Stomach (tissue), 9 donors: ENCODE measurements around the gene NRF1. TPM values are rescaled to one million over a fixed set of nuclear protein-coding genes. Genes with fewer than 3 reads are reported as not detected.

Source experiments
- DNase-seq, 2 donors: peaks; one replicate each; pipeline versions ENCODE4 v3.0.0 to v3.0.0-alpha.2; 2013 to 2019
- H3K27ac ChIP-seq, 5 donors: fragments of 200-600 bp in 4 of 5; sonication (generic) in 4 of 5; one replicate each; pipeline ENCODE4 v1.5.1; 2013 to 2019; ENCODE audit warnings: mild to moderate bottlenecking in 1 of 5, moderate library complexity in 1 of 5
- H3K27me3 ChIP-seq, 3 donors: fragments of 200-600 bp; sonication (generic); one replicate each; pipeline ENCODE4 v1.5.1; 2017 to 2019; ENCODE audit warnings: mixed run types in 1 of 3
- H3K36me3 ChIP-seq, 4 donors: fragments of 200-600 bp; sonication (generic); 1 replicate in 3 of 4; 2 replicates in 1 of 4; pipeline ENCODE4 v1.5.1; 2016 to 2019
- H3K4me1 ChIP-seq, 4 donors: fragments of 200-600 bp; sonication (generic); one replicate each; pipeline ENCODE4 v1.5.1; 2016 to 2019
- H3K4me3 ChIP-seq, 4 donors: fragments of 200-600 bp; sonication (generic) in 3 of 4; one replicate each; pipeline ENCODE4 v1.5.1; 2016 to 2019; ENCODE audit warnings: mild to moderate bottlenecking in 1 of 4
- H3K9me3 ChIP-seq, 4 donors: fragments of 200-600 bp; sonication (generic); one replicate each; pipeline ENCODE4 v1.5.1; 2016 to 2019
- EP300 ChIP-seq: sonication (generic); formaldehyde crosslinking; IDR thresholded peaks from one replicate; pipeline ENCODE4 v1.6.1; 2017; ENCODE audit warnings: antibody characterized with exemption
- POLR2A ChIP-seq, 4 donors: fragments of 450-650 bp; IDR thresholded peaks; one replicate each; pipeline ENCODE4 v1.6.1; 2016; ENCODE audit warnings: antibody characterized with exemption in 4 of 4, control low read depth in 2 of 4, mild to moderate bottlenecking in 1 of 4, moderate library complexity in 1 of 4
- POLR2AphosphoS5 ChIP-seq, 3 donors: sonication (generic); formaldehyde crosslinking; IDR thresholded peaks; one replicate each; pipeline ENCODE4 v1.6.1; 2016; ENCODE audit warnings: antibody characterized with exemption in 3 of 3
- WGBS, 5 donors: extraction: QIAGEN DNeasy Blood & Tissue Kit in 3 of 5; methylation state at CpG; one replicate each; pipeline versions ENCODE4 v1.1.5 to v1.1.7; 2013 to 2018; 5-methylcytosine and 5-hydroxymethylcytosine counted together
- intact Hi-C: fragments of 100-400 bp; cut with DNase I; formaldehyde crosslinking; loops from one replicate; pipeline ENCODE4 v1.15.1; 2023; ENCODE audit warnings: low total_unique reads
- polyA plus RNA-seq, 3 donors: library from polyadenylated mRNA; stranded (reverse); fragments of 200-250 nt; gene quantifications; one replicate each; pipeline ENCODE4 v1.2.3, GENCODE V29; 2013
- total RNA-seq, 5 donors: library from RNA; depleted of rRNA; stranded (reverse); fragments of >200 nt; gene quantifications; one replicate each; pipeline versions ENCODE4 v1.1.0 to v1.2.3, GENCODE V29; 2014 to 2016
- TF ChIP-seq, protein P1 (sequence below), 7 experiments: fragments of 450-650 bp in 4 of 7; fragments of 200-600 bp in 3 of 7; sonication (generic) in 3 of 7; IDR thresholded peaks; one replicate each; pipeline ENCODE4 v1.5.1; 2016 to 2019; ENCODE audit warnings: antibody characterized with exemption in 7 of 7, control low read depth in 2 of 7, mild to moderate bottlenecking in 1 of 7
- donor health status: healthy with polysubstance abuse.
- donor health status: Bipolar disorder and iron deficiency.
- donor health status: healthy.

NRF1 gene
- total and polyA plus RNA-seq, 8 donors, result 3.2 to 58.3 (median 10.1) TPM

DNA sequence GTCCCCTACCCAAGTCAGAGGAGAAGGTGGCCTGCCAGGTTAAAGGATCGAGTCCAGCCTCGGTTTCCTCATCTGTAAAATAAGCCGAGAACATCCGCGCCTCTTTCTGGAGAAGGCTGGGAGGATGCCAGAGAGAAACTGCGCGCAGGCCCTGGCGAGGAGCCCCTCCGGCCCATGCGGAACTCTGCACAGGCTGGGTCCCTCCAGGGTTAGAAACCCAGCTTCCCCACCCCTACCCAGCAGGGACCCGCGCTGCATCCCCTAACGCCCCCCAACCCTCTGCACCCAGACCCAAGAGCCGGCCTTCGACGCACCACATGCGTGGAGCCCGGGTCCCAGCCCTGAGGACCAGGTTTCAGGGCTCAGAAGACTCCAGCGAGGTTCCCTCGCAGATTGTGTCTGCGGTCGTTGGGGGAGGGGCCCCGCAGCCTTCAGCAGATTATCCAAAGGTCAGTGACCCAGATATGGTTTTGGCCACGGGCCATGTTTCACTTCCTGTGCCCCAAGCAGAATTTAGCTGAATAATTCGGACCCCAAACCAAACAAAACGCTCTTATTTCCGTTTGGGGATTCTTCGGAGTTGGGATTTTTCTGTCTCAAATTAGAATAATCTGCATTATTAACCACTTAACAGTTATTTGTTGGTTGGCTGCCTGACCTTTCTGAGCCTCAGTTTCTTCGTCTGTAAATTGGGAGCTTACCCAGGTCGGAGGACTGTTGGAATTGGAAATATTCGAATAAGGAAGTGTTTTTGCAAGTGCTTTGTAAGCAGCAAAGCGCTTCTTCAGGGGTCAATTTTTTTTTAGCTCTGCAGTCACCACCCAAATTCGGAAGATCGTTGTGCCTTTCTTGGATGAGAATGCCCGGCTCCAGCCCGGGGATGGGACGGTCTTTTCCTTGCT is 173.5 kb downstream of the NRF1 start:
- Histone ChIP-seq H3K9me3 (no peaks in the 10 kb centered on the region), H3K36me3 (no peaks in the 10 kb centered on the region), H3K4me3 (peak overlapping the region in 2 of 4 donors; percentile 7 to 27), H3K27me3 (peaks cover 45 to 100% (median 74%) of the 10 kb centered on the region in 3 donors), H3K27ac (no peak overlapping the region), H3K4me1 (peaks cover 51 to 60% (median 57%) of the 10 kb centered on the region in 4 donors)
- intact Hi-C loops, result no loop called here
- TF ChIP-seq POLR2A (IDR thresholded peaks at IDR 0.05) (no peak), EP300 (no peak), POLR2AphosphoS5 (IDR thresholded peaks at IDR 0.05) (no peak)
- TF ChIP-seq, protein P1, sequence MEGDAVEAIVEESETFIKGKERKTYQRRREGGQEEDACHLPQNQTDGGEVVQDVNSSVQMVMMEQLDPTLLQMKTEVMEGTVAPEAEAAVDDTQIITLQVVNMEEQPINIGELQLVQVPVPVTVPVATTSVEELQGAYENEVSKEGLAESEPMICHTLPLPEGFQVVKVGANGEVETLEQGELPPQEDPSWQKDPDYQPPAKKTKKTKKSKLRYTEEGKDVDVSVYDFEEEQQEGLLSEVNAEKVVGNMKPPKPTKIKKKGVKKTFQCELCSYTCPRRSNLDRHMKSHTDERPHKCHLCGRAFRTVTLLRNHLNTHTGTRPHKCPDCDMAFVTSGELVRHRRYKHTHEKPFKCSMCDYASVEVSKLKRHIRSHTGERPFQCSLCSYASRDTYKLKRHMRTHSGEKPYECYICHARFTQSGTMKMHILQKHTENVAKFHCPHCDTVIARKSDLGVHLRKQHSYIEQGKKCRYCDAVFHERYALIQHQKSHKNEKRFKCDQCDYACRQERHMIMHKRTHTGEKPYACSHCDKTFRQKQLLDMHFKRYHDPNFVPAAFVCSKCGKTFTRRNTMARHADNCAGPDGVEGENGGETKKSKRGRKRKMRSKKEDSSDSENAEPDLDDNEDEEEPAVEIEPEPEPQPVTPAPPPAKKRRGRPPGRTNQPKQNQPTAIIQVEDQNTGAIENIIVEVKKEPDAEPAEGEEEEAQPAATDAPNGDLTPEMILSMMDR (IDR thresholded peaks at IDR 0.05), result no peak
- peak; percentile 35 to 44 for DNase-seq
- WGBS, 5 donors, result 5 to 9% (median 6%) methylated on average over 23 to 37 of the region's 37 CpGs

DNA sequence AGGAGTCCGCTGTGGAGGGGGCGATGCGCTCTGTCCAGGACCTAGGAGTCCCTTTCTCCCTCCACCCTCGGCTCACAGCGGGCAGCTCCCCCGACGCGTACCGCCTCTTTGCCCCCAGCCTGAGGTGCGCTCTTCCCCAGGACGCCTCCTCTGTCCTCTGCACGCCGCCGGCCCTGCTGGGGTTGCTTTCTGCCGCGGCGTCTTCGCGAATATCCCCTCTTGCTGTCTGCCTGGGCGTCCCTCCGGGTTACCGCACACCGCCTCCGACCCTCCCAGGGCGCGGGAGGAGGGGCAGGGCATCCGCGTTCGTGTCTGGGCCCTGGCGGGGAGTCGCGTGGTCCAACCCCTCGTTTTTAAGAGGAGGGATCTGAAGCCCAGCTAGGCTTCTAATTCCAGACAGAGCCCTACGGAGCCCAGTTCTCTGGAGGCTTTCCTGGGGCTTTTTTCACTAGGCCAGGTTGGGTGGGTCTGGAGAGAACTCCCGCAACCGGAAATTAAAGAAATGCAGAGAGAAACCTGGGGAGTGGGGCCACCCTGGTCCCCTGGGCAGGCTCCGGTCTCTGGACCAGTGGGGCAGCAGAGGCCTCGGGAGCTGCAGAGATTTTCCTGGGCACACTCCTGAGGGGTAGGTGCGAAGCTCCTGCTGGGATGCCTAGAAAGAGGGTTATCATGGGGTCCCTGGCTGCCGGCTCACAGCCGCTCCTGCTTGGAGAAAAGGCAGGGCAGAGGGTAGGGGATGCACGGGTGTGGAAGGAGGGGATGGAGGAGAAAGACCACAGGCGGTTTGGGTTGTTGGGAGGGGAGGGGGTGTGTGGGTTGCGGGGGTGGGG is 174.4 kb downstream of the NRF1 start:
- H3K36me3 ChIP-seq, result no peaks in the 10 kb centered on the region
- peaks cover 38 to 94% (median 65%) of the 10 kb centered on the region in 3 donors for H3K27me3 ChIP-seq
- intact Hi-C loops, result no loop called here
- peak overlapping the region in 2 of 4 donors; percentile 3 to 27 for H3K4me3 ChIP-seq
- H3K9me3 ChIP-seq, result no peaks in the 10 kb centered on the region
- 3 to 9% (median 5%) methylated on average over 27 to 44 of the region's 44 CpGs for WGBS, 5 donors
- DNase-seq, result peak in 1 of 2 donors; percentile 30
- H3K27ac ChIP-seq, result no peak overlapping the region
- H3K4me1 ChIP-seq, result peaks cover 42 to 51% (median 48%) of the 10 kb centered on the region in 4 donors
- no peak for TF ChIP-seq POLR2AphosphoS5 (IDR thresholded peaks at IDR 0.05)
- TF ChIP-seq, protein P1 (IDR thresholded peaks at IDR 0.05), result no peak
- no peak for TF ChIP-seq POLR2A (IDR thresholded peaks at IDR 0.05)
- TF ChIP-seq EP300, result no peak

DNA sequence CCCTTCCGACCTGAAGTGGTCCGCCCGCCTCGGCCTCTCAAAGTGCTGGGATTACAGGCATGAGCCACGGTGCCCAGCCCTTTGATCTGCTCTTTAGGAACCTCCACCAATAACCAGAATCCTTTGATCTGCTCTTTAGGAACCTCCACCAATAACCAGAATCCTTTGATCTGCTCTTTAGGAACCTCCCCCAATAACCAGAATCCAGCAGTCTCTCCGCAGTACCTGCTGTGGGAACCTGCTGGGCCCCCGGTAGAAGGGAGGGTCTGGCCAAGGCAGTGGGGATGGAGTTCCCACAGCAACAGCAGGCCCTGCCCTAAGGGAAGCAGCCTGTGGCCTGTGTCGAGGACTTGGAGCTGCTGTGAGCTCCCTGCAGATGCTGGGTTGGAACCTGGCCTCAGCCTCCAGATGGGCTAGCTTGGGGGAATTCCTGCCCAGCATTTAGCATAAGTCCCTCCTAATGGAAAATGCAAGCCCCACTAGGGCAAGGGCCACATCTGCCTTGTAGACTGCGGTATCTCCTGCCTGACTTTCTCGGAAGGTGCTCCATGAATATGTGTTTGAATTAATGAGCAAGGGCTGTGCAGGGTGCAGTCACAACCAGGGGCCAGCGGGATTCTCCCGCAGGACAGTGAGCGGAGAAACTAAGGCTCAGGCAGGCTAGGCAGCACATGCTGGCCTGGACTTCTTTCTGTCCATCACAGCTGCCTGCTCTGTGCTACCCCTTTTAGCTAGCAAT is 175.5 kb downstream of the NRF1 start:
- H3K4me1 ChIP-seq, result peaks cover 31 to 41% (median 37%) of the 10 kb centered on the region in 4 donors
- H3K9me3 ChIP-seq, result no peaks in the 10 kb centered on the region
- peaks cover 27 to 83% (median 54%) of the 10 kb centered on the region in 3 donors for H3K27me3 ChIP-seq
- H3K27ac ChIP-seq, result no peak overlapping the region
- no peaks in the 10 kb centered on the region for H3K36me3 ChIP-seq
- 48 to 61% (median 52%) methylated on average over 12 to 13 of the region's 13 CpGs for WGBS, 5 donors
- H3K4me3 ChIP-seq, result no peak overlapping the region
- no peak for DNase-seq
- TF ChIP-seq POLR2AphosphoS5 (IDR thresholded peaks at IDR 0.05), result no peak
- TF ChIP-seq, protein P1 (IDR thresholded peaks at IDR 0.05), result no peak
- no peak for TF ChIP-seq EP300
- no peak for TF ChIP-seq POLR2A (IDR thresholded peaks at IDR 0.05)
- intact Hi-C loops, result no loop called here
